ENCODE measurements around the gene PIAS2.

The PIAS2 gene

GRCh38 chr18:46886893-46887292, 30.4 kb downstream of the PIAS2 start:
- TF ChIP-seq FOXM1 (IDR thresholded peaks at IDR 0.05; ENCODE audit: borderline replicate concordance, low read depth) = no peak
- TF ChIP-seq ZBTB7A (IDR thresholded peaks at IDR 0.05; ENCODE audit: low read depth) = no peak
- no peak for TF ChIP-seq TEAD4 (IDR thresholded peaks at IDR 0.05)
- no peak for TF ChIP-seq CREB1 (IDR thresholded peaks at IDR 0.05; ENCODE audit: low read depth)
- no peak for TF ChIP-seq MAX (IDR thresholded peaks at IDR 0.05)
- TF ChIP-seq EP300 (IDR thresholded peaks at IDR 0.05; ENCODE audit: borderline replicate concordance) = no peak
- no peak for TF ChIP-seq YY1 (IDR thresholded peaks at IDR 0.05; ENCODE audit: low read depth)
- no peak for TF ChIP-seq RAD21 (IDR thresholded peaks at IDR 0.05; ENCODE audit: low read depth)
- no peak for TF ChIP-seq TAF1 (IDR thresholded peaks at IDR 0.05; ENCODE audit: low read depth)
- TF ChIP-seq REST (IDR thresholded peaks at IDR 0.05; ENCODE audit: low read depth) = no peak
- no peak for TF ChIP-seq EGR1 (IDR thresholded peaks at IDR 0.05)
- TF ChIP-seq NFIC (IDR thresholded peaks at IDR 0.05) = no peak
- no peak for TF ChIP-seq CEBPB (IDR thresholded peaks at IDR 0.05)
- no peak for TF ChIP-seq TCF12 (IDR thresholded peaks at IDR 0.05; ENCODE audit: low read depth)

GRCh38 chr18:46883180-46883579, 34.1 kb downstream of the PIAS2 start:
- TF ChIP-seq USF1 (IDR thresholded peaks at IDR 0.05) (no peak), CREB1 (IDR thresholded peaks at IDR 0.05; ENCODE audit: low read depth) (no peak), RAD21 (IDR thresholded peaks at IDR 0.05; ENCODE audit: low read depth) (no peak)

- TF ChIP-seq CREB1 (IDR thresholded peaks at IDR 0.05; ENCODE audit: low read depth) = no peak
- TF ChIP-seq NFIC (IDR thresholded peaks at IDR 0.05) = no peak
- no peak for TF ChIP-seq MAX (IDR thresholded peaks at IDR 0.05)
- TF ChIP-seq CEBPB (IDR thresholded peaks at IDR 0.05) = no peak
- TF ChIP-seq ZBTB7A (IDR thresholded peaks at IDR 0.05; ENCODE audit: low read depth) = no peak
- TF ChIP-seq TEAD4 (IDR thresholded peaks at IDR 0.05) = no peak
- TF ChIP-seq YY1 (IDR thresholded peaks at IDR 0.05; ENCODE audit: low read depth) = no peak
- TF ChIP-seq TAF1 (IDR thresholded peaks at IDR 0.05; ENCODE audit: low read depth) = no peak
- TF ChIP-seq EP300 (IDR thresholded peaks at IDR 0.05; ENCODE audit: borderline replicate concordance) = no peak
Observed at GRCh38 chr18:46877329-46877987, 39.8 kb downstream of the PIAS2 start.

- TF ChIP-seq FOXM1 (IDR thresholded peaks at IDR 0.05; ENCODE audit: borderline replicate concordance, low read depth) (no peak), ZBTB7A (IDR thresholded peaks at IDR 0.05; ENCODE audit: low read depth) (no peak), EP300 (IDR thresholded peaks at IDR 0.05; ENCODE audit: borderline replicate concordance) (no peak), YY1 (IDR thresholded peaks at IDR 0.05; ENCODE audit: low read depth) (no peak), REST (IDR thresholded peaks at IDR 0.05; ENCODE audit: low read depth) (no peak), TCF12 (IDR thresholded peaks at IDR 0.05; ENCODE audit: low read depth) (no peak), TEAD4 (IDR thresholded peaks at IDR 0.05) (no peak), NFIC (IDR thresholded peaks at IDR 0.05) (no peak), MAX (IDR thresholded peaks at IDR 0.05) (no peak), USF1 (IDR thresholded peaks at IDR 0.05) (no peak), RAD21 (IDR thresholded peaks at IDR 0.05; ENCODE audit: low read depth) (no peak), EGR1 (IDR thresholded peaks at IDR 0.05) (no peak), CREB1 (IDR thresholded peaks at IDR 0.05; ENCODE audit: low read depth) (no peak), CEBPB (IDR thresholded peaks at IDR 0.05) (no peak), TAF1 (IDR thresholded peaks at IDR 0.05; ENCODE audit: low read depth) (no peak)
Observed at GRCh38 chr18:46868169-46868921, 49.0 kb downstream of the PIAS2 start.

- TF ChIP-seq FOXM1 (IDR thresholded peaks at IDR 0.05; ENCODE audit: borderline replicate concordance, low read depth) (no peak), RAD21 (IDR thresholded peaks at IDR 0.05; ENCODE audit: low read depth) (no peak), USF1 (IDR thresholded peaks at IDR 0.05) (no peak), CREB1 (IDR thresholded peaks at IDR 0.05; ENCODE audit: low read depth) (no peak), NFIC (IDR thresholded peaks at IDR 0.05) (no peak), REST (IDR thresholded peaks at IDR 0.05; ENCODE audit: low read depth) (no peak), TEAD4 (IDR thresholded peaks at IDR 0.05) (no peak), YY1 (IDR thresholded peaks at IDR 0.05; ENCODE audit: low read depth) (no peak), EP300 (IDR thresholded peaks at IDR 0.05; ENCODE audit: borderline replicate concordance) (no peak), TAF1 (IDR thresholded peaks at IDR 0.05; ENCODE audit: low read depth) (no peak), ZBTB7A (IDR thresholded peaks at IDR 0.05; ENCODE audit: low read depth) (no peak), CEBPB (IDR thresholded peaks at IDR 0.05) (no peak), MAX (IDR thresholded peaks at IDR 0.05) (no peak), EGR1 (IDR thresholded peaks at IDR 0.05) (no peak), TCF12 (IDR thresholded peaks at IDR 0.05; ENCODE audit: low read depth) (no peak)
Observed at GRCh38 chr18:46867367-46868143, 49.8 kb downstream of the PIAS2 start.

All from Ishikawa (cell line).